ENCODE results near the gene NDUFS1.

DNA sequence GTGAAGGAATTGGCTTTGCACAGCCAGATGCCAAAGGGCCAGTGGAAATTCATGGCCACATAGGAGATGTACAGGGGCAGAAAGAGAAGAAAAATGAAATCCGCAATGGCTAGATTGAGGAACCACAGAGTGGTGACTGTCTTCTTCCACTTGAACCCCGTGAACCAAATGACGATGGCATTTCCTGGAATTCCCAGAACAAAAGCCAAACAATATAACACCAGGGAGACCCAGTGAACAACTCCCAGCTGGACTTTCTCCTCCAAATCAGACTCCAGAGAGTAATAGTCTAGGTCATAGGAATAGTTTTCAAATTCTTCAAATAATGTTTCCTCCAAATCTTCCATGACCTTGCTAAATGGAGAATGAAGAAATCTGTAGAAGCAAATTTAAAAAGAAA is 17.7 kb upstream of the NDUFS1 start:
- TF ChIP-seq CTCF (conservative IDR thresholded peaks at IDR 0.05; ENCODE audit: low read depth, low read length) = no peak
- TF ChIP-seq EZH2phosphoT487 (IDR thresholded peaks at IDR 0.05; ENCODE audit: borderline replicate concordance, low read length) = no peak
- no peak for TF ChIP-seq EZH2 (IDR thresholded peaks at IDR 0.05; ENCODE audit: low read length, unreplicated experiment)
